PFSK-1 (cell line): ENCODE results near the gene CARMIL1.

Experiments
- FOXP2 ChIP-seq: optimal IDR thresholded peaks from 2 replicates; pipeline ENCODE3; 2011; ENCODE audit warnings: borderline replicate concordance, control low read depth, inconsistent platforms; ENCODE audit not compliant: insufficient read depth; ENCODE audit errors: extremely low read length, extremely low read depth
- POLR2AphosphoS5 ChIP-seq: IDR thresholded peaks from 2 replicates; pipeline ENCODE4 v1.6.1; 2012; ENCODE audit warnings: low read depth, mild to moderate bottlenecking, control low read depth, low read length, moderate library complexity
- REST ChIP-seq, 2 experiments: IDR thresholded peaks; 2 replicates each; pipeline versions ENCODE4 v1.6.1 to v1.8.0; 2011 to 2012; ENCODE audit warnings: low read depth in 2 of 2, low read length in 2 of 2, control low read depth in 1 of 2, inconsistent platforms in 1 of 2, mild to moderate bottlenecking in 1 of 2, moderate library complexity in 1 of 2; ENCODE audit not compliant: insufficient read depth in 1 of 2
- SIN3A ChIP-seq: IDR thresholded peaks from 2 replicates; pipeline ENCODE4 v1.6.1; 2012; ENCODE audit warnings: mild to moderate bottlenecking, low read length, moderate library complexity, borderline replicate concordance; ENCODE audit not compliant: insufficient read depth
- TAF1 ChIP-seq: IDR thresholded peaks from 2 replicates; pipeline ENCODE4 v1.6.1; 2012; ENCODE audit warnings: low read length, control low read depth, borderline replicate concordance; ENCODE audit not compliant: insufficient read depth

GRCh38 chr6:25519856-25520255, 240.7 kb downstream of the CARMIL1 start:
- TF ChIP-seq TAF1, result no peak
- no peak for TF ChIP-seq REST (IDR thresholded peaks at IDR 0.05; ENCODE audit: insufficient read depth in 1 of 2, low read depth in 2 of 2, low read length in 2 of 2)
- no peak for TF ChIP-seq FOXP2
- TF ChIP-seq POLR2AphosphoS5, result no peak
- no peak for TF ChIP-seq SIN3A
